SK-N-SH (cell line): Measurements from ENCODE around the gene ARL3. TPM values are rescaled to one million over a fixed set of nuclear protein-coding genes. Genes with fewer than 3 reads are reported as not detected.
A peak's percentile ranks its signal among the peaks of the same experiment; 100 is the strongest.

Experiments used
- CTCF ChIA-PET: fragments of 300-600, 350-600 bp; formaldehyde crosslinking; extraction: SDS; loops from one replicate; lab custom pipeline; 2021; lab: Yijun Ruan, JAX
- POLR2A ChIA-PET: fragments of 350-600 bp; sonication (Branson Sonifier 250); formaldehyde crosslinking; extraction: SDS; loops from one replicate; lab custom pipeline; 2020; ENCODE audit warnings: antibody characterized with exemption, inconsistent platforms; lab: Yijun Ruan, JAX
- DNase-seq: peaks from one replicate; pipeline ENCODE4 v3.0.0; 2012
- H2AFZ ChIP-seq: fragments of 200-600 bp; sonication (generic); 2 replicates; pipeline ENCODE4 v1.8.1; 2016; ENCODE audit warnings: antibody characterized with exemption, mild to moderate bottlenecking, low read depth
- H3F3A ChIP-seq: fragments of 200-600 bp; sonication (generic); replicated peaks from 2 replicates; pipeline ENCODE3; 2016; ENCODE audit warnings: antibody characterized with exemption, mild to moderate bottlenecking; ENCODE audit not compliant: insufficient read depth
- H3K27ac ChIP-seq, 2 experiments: fragments of 200-500 bp in 1 of 2; fragments of 200-600 bp in 1 of 2; sonication (Bioruptor generic) in 1 of 2; sonication (generic), shearing (Covaris generic) in 1 of 2; 2 replicates each; pipeline versions ENCODE4 v1.5.1 to v1.6.1; 2014 to 2016; ENCODE audit warnings: low read depth in 2 of 2, inconsistent platforms in 1 of 2, low read length in 1 of 2, mild to moderate bottlenecking in 1 of 2, mixed read lengths in 1 of 2
- H3K27me3 ChIP-seq: fragments of 200-600 bp; sonication (generic), shearing (Covaris generic); 2 replicates; pipeline ENCODE4 v1.6.1; 2016; ENCODE audit warnings: mixed run types; ENCODE audit not compliant: insufficient read depth
- H3K36me3 ChIP-seq, 2 experiments: fragments of 200-500 bp in 1 of 2; fragments of 200-600 bp in 1 of 2; sonication (Bioruptor generic) in 1 of 2; sonication (generic) in 1 of 2; replicated peaks in 1 of 2; 2 replicates each; pipeline versions ENCODE3 to v1.5.1; 2014 to 2016; ENCODE audit warnings: low read length in 1 of 2, mild to moderate bottlenecking in 1 of 2; ENCODE audit not compliant: insufficient read depth in 2 of 2, control insufficient read depth in 1 of 2
- H3K4me1 ChIP-seq, 2 experiments: fragments of 200-500 bp in 1 of 2; fragments of 200-600 bp in 1 of 2; sonication (Bioruptor generic) in 1 of 2; sonication (generic), shearing (Covaris generic) in 1 of 2; 2 replicates each; pipeline versions ENCODE4 v1.5.1 to v1.6.1; 2014 to 2016; ENCODE audit warnings: low read depth in 1 of 2, low read length in 1 of 2, mixed run types in 1 of 2; ENCODE audit not compliant: insufficient read depth in 2 of 2, control insufficient read depth in 1 of 2
- H3K4me2 ChIP-seq: fragments of 200-600 bp; sonication (generic), shearing (Covaris generic); 2 replicates; pipeline ENCODE4 v1.6.1; 2017; ENCODE audit warnings: mixed run types
- H3K4me3 ChIP-seq, 2 experiments: fragments of 200-500 bp in 1 of 2; fragments of 200-600 bp in 1 of 2; sonication (Bioruptor generic) in 1 of 2; sonication (generic), shearing (Covaris generic) in 1 of 2; 2 replicates each; pipeline versions ENCODE4 v1.5.1 to v1.8.1; 2014 to 2016; ENCODE audit warnings: low read depth in 2 of 2, inconsistent platforms in 1 of 2, low read length in 1 of 2, mild to moderate bottlenecking in 1 of 2, mixed read lengths in 1 of 2, moderate library complexity in 1 of 2
- H3K79me2 ChIP-seq: fragments of 200-600 bp; sonication (generic); 2 replicates; pipeline ENCODE4 v1.8.1; 2017; ENCODE audit warnings: mild to moderate bottlenecking; ENCODE audit not compliant: insufficient read depth
- H3K9ac ChIP-seq: fragments of 200-600 bp; sonication (generic); 2 replicates; pipeline ENCODE4 v1.6.1; 2017; ENCODE audit warnings: mixed run types
- H3K9me2 ChIP-seq: fragments of 200-600 bp; sonication (generic); 2 replicates; pipeline ENCODE4 v1.6.1; 2017; ENCODE audit warnings: mixed run types
- H3K9me3 ChIP-seq: fragments of 200-600 bp; sonication (generic); 2 replicates; pipeline ENCODE4 v1.6.1; 2017; ENCODE audit warnings: mixed run types, mild to moderate bottlenecking, moderate library complexity
- H4K20me1 ChIP-seq: fragments of 200-600 bp; sonication (generic); 2 replicates; pipeline ENCODE4 v1.6.1; 2017; ENCODE audit warnings: mild to moderate bottlenecking, mixed run types; ENCODE audit not compliant: insufficient read depth
- CHD2 ChIP-seq: fragments of 150-350 bp; IDR thresholded peaks from 2 replicates; pipeline ENCODE4 v1.6.1; 2018; ENCODE audit warnings: low read length; ENCODE audit not compliant: partially characterized antibody
- CTCF ChIP-seq: fragments of 200-600 bp; sonication (generic); IDR thresholded peaks from 2 replicates; pipeline ENCODE4 v1.6.1; 2017; ENCODE audit warnings: antibody characterized with exemption, mild to moderate bottlenecking, moderate library complexity
- ELF1 ChIP-seq: IDR thresholded peaks from 2 replicates; pipeline ENCODE4 v1.4.0; 2012
- EP300 ChIP-seq, 2 experiments: IDR thresholded peaks; 2 replicates each; pipeline versions ENCODE4 v1.4.0 to v1.6.1; 2012; ENCODE audit warnings: borderline replicate concordance in 1 of 2, low read depth in 1 of 2, low read length in 1 of 2
- FOSL2 ChIP-seq: IDR thresholded peaks from 2 replicates; pipeline ENCODE4 v1.4.0; 2012; ENCODE audit warnings: low read depth, mild to moderate bottlenecking, moderate library complexity, borderline replicate concordance
- FOXJ3 ChIP-seq: sonication (generic); formaldehyde crosslinking; IDR thresholded peaks from 2 replicates; pipeline ENCODE4 v1.5.1; 2020; ENCODE audit warnings: mild to moderate bottlenecking, missing genetic modification reagents
- FOXM1 ChIP-seq: IDR thresholded peaks from 2 replicates; pipeline ENCODE4 v1.4.0; 2012; ENCODE audit warnings: low read depth, mild to moderate bottlenecking
- GABPA ChIP-seq: IDR thresholded peaks from 2 replicates; pipeline ENCODE4 v1.4.0; 2012; ENCODE audit warnings: low read depth, mild to moderate bottlenecking
- IRF3 ChIP-seq: fragments of 150-350 bp; IDR thresholded peaks from 2 replicates; pipeline ENCODE4 v1.6.1; 2016; ENCODE audit warnings: mild to moderate bottlenecking, low read depth, low read length
- MAX ChIP-seq: IDR thresholded peaks from 2 replicates; pipeline ENCODE4 v1.4.0; 2012; ENCODE audit warnings: low read depth
- MXI1 ChIP-seq: IDR thresholded peaks from 2 replicates; pipeline ENCODE4 v1.6.1; 2012; ENCODE audit warnings: mild to moderate bottlenecking, low read depth, low read length, improper control_type of control experiment
- NRF1 ChIP-seq: IDR thresholded peaks from 2 replicates; pipeline ENCODE4 v1.6.1; 2012; ENCODE audit warnings: low read depth, mild to moderate bottlenecking, low read length
- PBX3 ChIP-seq: IDR thresholded peaks from 2 replicates; pipeline ENCODE4; 2012
- POLR2AphosphoS5 ChIP-seq: IDR thresholded peaks from 2 replicates; pipeline ENCODE4 v1.6.1; 2012; ENCODE audit warnings: low read depth, low read length
- RAD21 ChIP-seq: IDR thresholded peaks from 2 replicates; pipeline ENCODE4 v1.6.1; 2012; ENCODE audit warnings: mild to moderate bottlenecking, low read length
- RFX5 ChIP-seq: IDR thresholded peaks from 2 replicates; pipeline ENCODE4 v1.6.1; 2012; ENCODE audit warnings: mild to moderate bottlenecking, improper control_type of control experiment, low read length
- RXRA ChIP-seq: IDR thresholded peaks from 2 replicates; pipeline ENCODE4 v1.4.0; 2012; ENCODE audit warnings: low read depth, mild to moderate bottlenecking, borderline replicate concordance
- TAF1 ChIP-seq: IDR thresholded peaks from 2 replicates; pipeline ENCODE4 v1.6.1; 2012; ENCODE audit warnings: low read depth, mild to moderate bottlenecking, low read length, moderate library complexity, borderline replicate concordance
- YY1 ChIP-seq: IDR thresholded peaks from 2 replicates; pipeline ENCODE4 v1.4.0; 2012; ENCODE audit warnings: low read depth, mild to moderate bottlenecking
- ZBTB33 ChIP-seq: IDR thresholded peaks from 2 replicates; pipeline ENCODE4 v1.4.0; 2012; ENCODE audit warnings: low read depth, borderline replicate concordance
- WGBS: methylation state at CpG from one replicate; pipeline ENCODE4 v1.1.6; 2017; ENCODE audit warnings: low lambda C conversion rate; 5-methylcytosine and 5-hydroxymethylcytosine counted together
- polyA plus RNA-seq, 3 experiments: library from polyadenylated mRNA; depleted of rRNA; stranded (reverse); fragments of >200 nt; gene quantifications; 2 replicates each; pipeline ENCODE4 v1.2.3, GENCODE V29; 2012

ARL3 gene
- polyA plus RNA-seq, 1 of the 3 experiments (the other 2 are of a cell fraction) = 11.2 TPM

- peak within 1 kb of the TSS; percentile 98 for H2AFZ ChIP-seq
- H3K9me2 ChIP-seq = no peaks in the 10 kb centered on the region
- H3K36me3 ChIP-seq = no peaks in the 10 kb centered on the region
- H3K27ac ChIP-seq = peak within 1 kb of the TSS; percentile 48 to 68; a peak in 2 of 4 replicates
- H3F3A ChIP-seq = peaks cover 7% of the 10 kb centered on the region
- ChIA-PET POLR2A (interaction anchor here (0.6 to 1.5 kb wide), 5 partner anchors 9 to 494 kb away, joined by 3 to 4 read pairs (median 3); no protein-coding TSS in a partner anchor), CTCF (interaction anchor here (1.0 to 2.5 kb wide), 4 partner anchors 10 to 448 kb away, joined by 3 to 5 read pairs (median 4); no protein-coding TSS in a partner anchor)
- H3K4me2 ChIP-seq = peak within 1 kb of the TSS; percentile 95
- H3K9ac ChIP-seq = peak within 1 kb of the TSS; percentile 84
- peaks cover 10% of the 10 kb centered on the region for H4K20me1 ChIP-seq
- no peaks in the 10 kb centered on the region for H3K9me3 ChIP-seq
- 1% methylated on average over 36 of the region's 37 CpGs for WGBS
- TF ChIP-seq FOXJ3 (CRISPR knock-in tag) (no peak), IRF3 (peak; percentile 69), CTCF (no peak), RAD21 (no peak), FOXM1 (no peak), MXI1 (peak; percentile 98), GABPA (peak; percentile 84), RXRA (no peak), NRF1 (0 out of 2 replicates have a peak, but pooled peaks have one; percentile 35), ZBTB33 (peak; percentile 78; the same call in 1 of the 2 replicates), YY1 (peak; percentile 99), ELF1 (peak; percentile 100), EP300 (IDR thresholded peaks at IDR 0.05; ENCODE audit: borderline replicate concordance in 1 of 2, low read depth in 1 of 2, low read length in 1 of 2) (no peak; a peak in 1 of 4 replicates), POLR2AphosphoS5 (no peak; the same call in 1 of the 2 replicates), FOSL2 (no peak), PBX3 (peak; percentile 99), CHD2 (peak; percentile 96), MAX (0 out of 2 replicates have a peak, but pooled peaks have one; percentile 20), TAF1 (peak; percentile 19; the same call in 1 of the 2 replicates), RFX5 (no peak)
- peaks cover 50% of the 10 kb centered on the region for H3K79me2 ChIP-seq
- H3K4me1 ChIP-seq = peaks cover 9 to 12% of the 10 kb centered on the region in 2 experiments; a peak in 1 of 4 replicates
- H3K27me3 ChIP-seq = no peaks in the 10 kb centered on the region
- DNase-seq = peak; percentile 91
- peak within 1 kb of the TSS; percentile 85 to 90 for H3K4me3 ChIP-seq
Observed at GRCh38 chr10:102743588-102744373, 29.6 kb upstream of the ARL3 start, which contains the start of gene WBP1L. Gene WBP1L, plus strand, starts transcription at chr10:102743948. Its CDS starts 106 bp downstream, at chr10:102744054.
